ENCODE data around the gene RAD51B. TPM values are rescaled to one million over a fixed set of nuclear protein-coding genes. Genes with fewer than 3 reads are reported as not detected.

RAD51B gene
- total RNA-seq, 1 experiment from 2014 or later: 23.3 TPM

- POLR2A ChIA-PET (ENCODE audit: low non-redundant PET): no interaction called here
- no peaks in the 10 kb centered on the region for H3K36me3 ChIP-seq (ENCODE audit: insufficient read depth, low read length, poor library complexity, severe bottlenecking)
- DNase-seq (ENCODE audit: low spot score): no peak
- CTCF ChIA-PET: no interaction called here
- intact Hi-C loops (cut with micrococcal nuclease; ENCODE audit: unreplicated experiment): no loop called here
- peaks cover 13% of the 10 kb centered on the region for H3K9me3 ChIP-seq (ENCODE audit: low read depth, low read length, poor library complexity, severe bottlenecking)
- TF ChIP-seq CTCF (conservative IDR thresholded peaks at IDR 0.05; ENCODE audit: low read depth, low read length) (no peak), EZH2 (IDR thresholded peaks at IDR 0.05; ENCODE audit: borderline replicate concordance, low read depth, low read length, poor library complexity, severe bottlenecking) (no peak)
- no TSS peak for BruUV-seq (replicated peaks)
- H3K27me3 ChIP-seq (replicated peaks; ENCODE audit: insufficient read depth, low read depth, low read length, poor library complexity): no peaks in the 10 kb centered on the region
- no peak overlapping the region for H3K27ac ChIP-seq (ENCODE audit: low read depth, low read length, poor library complexity, severe bottlenecking)
- no peak overlapping the region for H3K4me3 ChIP-seq (ENCODE audit: low read depth, low read length, poor library complexity, severe bottlenecking)
- peaks cover 47% of the 10 kb centered on the region for H3K4me1 ChIP-seq (ENCODE audit: insufficient read depth, low read length, poor library complexity, severe bottlenecking)
Measured at GRCh38 chr14:68106456-68106855, 286.9 kb downstream of the RAD51B start.

DNA sequence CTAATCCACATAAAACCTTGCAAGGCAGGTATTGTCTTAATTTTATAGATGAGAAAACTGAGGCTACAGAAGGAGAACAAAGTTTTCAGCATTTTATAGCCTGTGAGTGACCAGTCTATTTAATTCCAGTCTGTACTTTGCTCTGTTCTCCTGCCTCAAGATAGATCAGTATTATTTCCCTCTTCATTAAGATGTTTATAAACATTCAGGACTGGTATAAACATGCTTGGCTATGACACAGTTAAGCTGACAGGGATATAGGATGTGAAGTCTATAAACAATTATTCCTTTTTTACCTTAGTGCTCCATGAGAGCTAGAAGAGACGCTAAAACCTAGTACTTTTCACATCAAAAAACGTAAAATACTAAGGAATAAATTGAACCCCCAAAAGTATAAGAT lies 287.3 kb downstream of the RAD51B start:
- no peak for DNase-seq (ENCODE audit: low spot score)
- Histone ChIP-seq H3K4me3 (ENCODE audit: low read depth, low read length, poor library complexity, severe bottlenecking) (no peak overlapping the region), H3K27me3 (replicated peaks; ENCODE audit: insufficient read depth, low read depth, low read length, poor library complexity) (no peaks in the 10 kb centered on the region), H3K27ac (ENCODE audit: low read depth, low read length, poor library complexity, severe bottlenecking) (no peak overlapping the region), H3K9me3 (ENCODE audit: low read depth, low read length, poor library complexity, severe bottlenecking) (peaks cover 10% of the 10 kb centered on the region), H3K36me3 (ENCODE audit: insufficient read depth, low read length, poor library complexity, severe bottlenecking) (no peaks in the 10 kb centered on the region), H3K4me1 (ENCODE audit: insufficient read depth, low read length, poor library complexity, severe bottlenecking) (peaks cover 52% of the 10 kb centered on the region)
- TF ChIP-seq EZH2 (IDR thresholded peaks at IDR 0.05; ENCODE audit: borderline replicate concordance, low read depth, low read length, poor library complexity, severe bottlenecking) (no peak), CTCF (conservative IDR thresholded peaks at IDR 0.05; ENCODE audit: low read depth, low read length) (no peak)
- BruUV-seq (replicated peaks): no TSS peak
- ChIA-PET CTCF (no interaction called here), POLR2A (ENCODE audit: low non-redundant PET) (no interaction called here)
- intact Hi-C loops (cut with micrococcal nuclease; ENCODE audit: unreplicated experiment): no loop called here

DNA sequence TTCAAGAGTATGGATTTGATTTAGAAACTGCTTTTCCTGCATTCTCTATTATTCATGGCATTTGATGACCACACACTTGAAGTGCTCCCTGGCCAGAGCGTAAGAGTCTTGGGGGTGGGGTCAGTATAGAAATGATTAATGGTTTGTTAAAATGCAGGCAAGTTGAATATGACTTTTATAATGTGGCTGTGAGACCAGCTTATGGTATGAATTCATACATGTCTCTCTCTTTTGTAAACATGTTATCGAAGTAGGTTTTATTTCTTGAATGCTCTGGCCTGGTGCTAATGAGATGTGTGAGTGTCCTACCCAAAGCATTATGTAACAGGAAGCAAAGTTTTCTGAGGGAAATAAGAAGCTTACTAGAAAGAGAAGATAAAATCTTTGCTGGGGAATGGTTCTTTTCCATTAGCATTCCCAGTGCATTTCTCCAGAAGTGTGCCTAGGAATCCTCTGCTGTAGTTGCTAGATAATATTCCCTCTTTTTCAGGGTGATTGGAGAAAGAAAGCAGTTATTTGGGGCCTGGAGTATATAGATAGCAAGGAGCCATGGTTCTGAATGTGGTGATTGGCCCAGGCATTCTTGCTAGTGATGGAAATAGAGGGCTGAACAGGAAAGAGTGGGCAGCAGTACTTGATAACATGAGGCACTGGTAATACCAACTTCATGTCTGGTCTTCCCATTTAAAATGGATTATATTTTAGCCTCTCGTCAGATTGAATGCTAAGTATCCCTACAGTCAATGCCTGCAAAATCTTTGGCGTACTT lies 289.7 kb downstream of the RAD51B start:
- no peak overlapping the region for H3K4me3 ChIP-seq (ENCODE audit: low read depth, low read length, poor library complexity, severe bottlenecking)
- CTCF ChIA-PET: no interaction called here
- H3K4me1 ChIP-seq (ENCODE audit: insufficient read depth, low read length, poor library complexity, severe bottlenecking): peaks cover 65% of the 10 kb centered on the region
- POLR2A ChIA-PET (ENCODE audit: low non-redundant PET): no interaction called here
- H3K27me3 ChIP-seq (replicated peaks; ENCODE audit: insufficient read depth, low read depth, low read length, poor library complexity): no peaks in the 10 kb centered on the region
- H3K9me3 ChIP-seq (ENCODE audit: low read depth, low read length, poor library complexity, severe bottlenecking): no peaks in the 10 kb centered on the region
- intact Hi-C loops (cut with micrococcal nuclease; ENCODE audit: unreplicated experiment): no loop called here
- no peaks in the 10 kb centered on the region for H3K36me3 ChIP-seq (ENCODE audit: insufficient read depth, low read length, poor library complexity, severe bottlenecking)
- H3K27ac ChIP-seq (ENCODE audit: low read depth, low read length, poor library complexity, severe bottlenecking): peak overlapping the region; percentile 60
- TF ChIP-seq EZH2 (IDR thresholded peaks at IDR 0.05; ENCODE audit: borderline replicate concordance, low read depth, low read length, poor library complexity, severe bottlenecking) (no peak), CTCF (conservative IDR thresholded peaks at IDR 0.05; ENCODE audit: low read depth, low read length) (no peak)
- peak; percentile 64 for DNase-seq (ENCODE audit: low spot score)
- BruUV-seq (replicated peaks): no TSS peak

Data from A673 (cell line).